Fibroblast of skin of right quadriceps (primary cell): ENCODE data around the gene STK33.

Experiments used
- DNase-seq: peaks from one replicate; pipeline ENCODE4 v3.0.0-alpha.2; 2013

Gene STK33

DNA sequence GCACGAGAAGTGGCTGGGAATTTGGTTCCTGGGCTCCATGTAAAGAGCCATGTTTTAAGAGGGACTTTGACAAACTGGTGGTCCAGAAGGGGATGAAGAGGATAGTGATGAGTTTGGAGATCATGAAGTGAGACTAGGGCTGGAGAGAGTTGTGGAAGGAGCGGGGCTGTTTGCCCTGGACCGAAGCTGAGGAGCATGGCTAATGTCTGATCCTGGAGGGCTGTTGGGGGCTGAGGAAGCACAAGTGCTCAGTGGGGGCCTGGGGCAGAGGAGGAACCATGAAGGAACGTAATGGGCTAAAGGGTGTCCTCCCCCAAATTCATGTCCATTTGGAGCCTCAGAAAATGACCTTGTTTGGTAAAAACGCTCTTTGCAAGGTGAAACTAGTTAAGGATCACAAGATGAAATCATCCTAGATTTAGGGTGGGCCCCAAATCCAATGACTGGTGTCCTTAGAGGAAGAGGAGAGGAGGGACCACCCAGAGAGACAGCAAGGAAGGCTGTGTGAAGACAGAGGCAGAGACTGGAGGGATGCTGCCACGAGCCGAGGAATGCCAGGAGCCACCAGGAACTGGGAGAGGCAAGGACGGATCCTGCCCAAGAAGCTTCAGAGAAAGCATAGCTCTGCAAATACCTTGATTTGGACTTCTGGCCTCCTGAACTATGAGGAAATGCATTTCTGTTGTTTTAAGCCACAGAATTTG lies 223.1 kb downstream of the STK33 start:
- DNase-seq = no peak

- no peak for DNase-seq
Observed at GRCh38 chr11:8369592-8370205, 224.3 kb downstream of the STK33 start.

GRCh38 chr11:8368772-8369171 lies 225.3 kb downstream of the STK33 start:
- no peak for DNase-seq

DNA sequence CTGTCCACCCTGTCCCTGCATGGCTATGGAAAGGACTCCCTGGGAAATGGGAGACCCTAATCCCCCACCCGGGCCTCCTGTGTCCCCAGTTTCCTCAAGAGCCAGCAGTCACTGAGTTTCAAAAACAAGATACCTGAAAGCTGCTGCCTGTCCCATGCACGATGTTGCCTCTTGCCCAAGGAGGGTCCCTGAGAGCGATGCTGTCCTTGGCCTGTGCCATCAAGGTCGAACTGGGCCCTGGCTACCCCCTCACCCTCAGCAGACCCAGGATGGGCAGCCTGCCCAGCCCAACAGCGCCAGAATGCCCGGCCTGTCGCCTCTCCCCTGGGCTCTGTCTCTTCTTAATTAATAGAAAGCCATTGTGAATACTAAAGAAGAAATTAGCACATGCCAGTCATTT lies 225.8 kb downstream of the STK33 start:
- DNase-seq = no peak

GRCh38 chr11:8366316-8366715 lies 227.7 kb downstream of the STK33 start:
- DNase-seq = no peak

- no peak for DNase-seq
Observed at GRCh38 chr11:8365216-8365941, 228.6 kb downstream of the STK33 start.

DNA sequence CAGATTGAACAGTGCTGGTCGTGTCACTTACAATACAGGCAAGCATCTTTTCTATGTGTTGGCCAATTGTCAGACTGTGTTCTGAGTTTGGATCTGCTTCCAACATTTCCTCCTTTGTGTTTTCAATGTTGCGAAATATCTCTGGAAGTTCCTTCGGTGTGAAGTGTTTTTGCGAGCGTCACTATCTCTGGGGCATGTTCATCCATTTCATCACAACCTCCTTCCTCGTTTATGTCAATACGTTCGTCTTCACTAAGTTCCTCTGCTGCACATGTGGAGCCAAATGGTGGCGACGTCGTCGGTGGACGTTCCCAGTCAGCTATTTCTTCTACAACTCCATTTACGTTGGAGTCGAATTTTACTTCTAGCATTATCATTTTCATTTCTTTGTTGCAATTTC lies 230.1 kb downstream of the STK33 start:
- DNase-seq = no peak

DNA sequence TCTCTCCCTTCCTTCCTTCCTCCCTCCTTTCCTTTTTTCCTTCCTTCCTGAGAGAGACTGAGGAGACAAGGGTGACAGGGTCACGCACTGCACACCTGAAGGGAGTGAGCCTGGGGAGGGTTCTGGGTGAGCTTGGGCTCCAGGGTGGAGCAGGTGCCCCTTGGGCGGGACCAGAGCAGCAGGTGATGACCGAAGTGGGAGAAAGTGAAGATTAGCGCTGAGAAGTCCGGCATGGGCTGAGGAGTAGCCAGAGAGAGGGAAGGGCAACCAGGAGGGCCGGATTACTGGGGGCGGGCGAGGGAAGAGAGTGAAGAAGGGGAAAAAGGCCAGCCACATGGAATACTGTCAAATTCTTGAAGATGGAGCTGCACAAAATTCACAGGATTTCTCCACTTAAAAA lies 231.1 kb downstream of the STK33 start:
- no peak for DNase-seq

DNA sequence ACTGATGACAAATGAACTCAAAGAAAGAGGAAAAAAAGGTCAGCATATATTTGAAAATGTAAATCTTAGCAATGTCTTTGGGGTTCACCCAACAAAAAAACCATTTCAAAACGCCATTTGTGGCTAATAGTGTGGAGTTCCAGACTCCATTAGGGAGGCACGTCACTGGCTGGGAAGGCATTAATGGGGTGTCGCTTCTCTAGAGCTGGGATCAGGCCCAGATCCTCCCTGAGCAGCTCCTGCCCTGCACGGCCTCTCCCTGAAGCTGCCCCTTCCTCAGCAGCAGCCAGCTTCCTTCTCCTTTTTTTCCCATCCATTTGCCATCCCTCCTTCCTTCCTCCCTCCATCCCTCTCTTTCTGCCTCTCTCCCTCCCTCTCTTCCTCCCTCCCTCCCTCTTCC lies 231.5 kb downstream of the STK33 start:
- DNase-seq = no peak

DNA sequence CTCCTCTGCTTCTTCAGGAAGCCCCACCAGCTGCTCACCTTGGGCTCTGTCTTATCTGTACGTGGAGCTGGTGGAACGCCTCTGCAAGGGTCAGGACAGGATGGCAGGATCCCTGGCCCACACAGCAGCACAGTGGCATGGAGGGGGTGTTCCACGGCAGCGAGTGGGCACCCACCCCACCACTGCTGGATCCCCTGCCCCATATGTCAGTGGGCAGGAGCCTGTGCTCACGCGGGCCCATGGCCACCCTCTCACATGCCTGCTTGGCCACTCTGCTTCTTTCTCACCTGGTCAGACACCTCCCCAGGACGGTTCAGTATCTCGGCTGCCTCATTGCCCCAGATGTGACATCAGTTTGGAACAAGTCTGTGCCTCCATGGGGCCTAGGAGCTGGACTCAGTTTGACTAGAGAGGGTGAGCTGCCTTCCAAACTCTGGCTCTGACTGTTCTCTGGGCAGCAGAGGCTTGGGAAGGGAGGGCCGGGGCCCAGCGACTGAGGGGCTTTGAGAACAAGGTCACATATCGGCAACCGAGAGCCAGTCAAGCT lies 232.3 kb downstream of the STK33 start:
- DNase-seq = no peak

DNA sequence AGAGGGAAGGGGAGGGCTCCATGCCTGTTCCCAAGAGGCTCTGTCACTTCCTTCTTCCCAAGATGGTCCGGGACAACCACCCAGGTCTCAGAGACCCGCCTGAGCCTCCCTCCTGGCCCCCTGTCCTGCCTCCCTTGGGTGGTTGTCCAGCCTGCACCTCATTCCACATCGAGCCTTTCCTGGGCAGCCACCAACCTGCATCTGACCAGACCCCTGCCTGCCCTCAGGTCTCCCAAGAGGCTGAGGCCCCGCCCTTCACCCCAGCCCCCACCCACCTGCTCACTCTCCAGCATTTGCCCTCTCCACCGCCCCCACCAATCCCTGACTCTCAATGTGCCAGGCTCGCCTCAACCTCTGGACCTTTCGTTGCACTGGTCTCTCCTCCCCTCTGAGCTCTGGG lies 232.8 kb downstream of the STK33 start:
- no peak for DNase-seq

DNA sequence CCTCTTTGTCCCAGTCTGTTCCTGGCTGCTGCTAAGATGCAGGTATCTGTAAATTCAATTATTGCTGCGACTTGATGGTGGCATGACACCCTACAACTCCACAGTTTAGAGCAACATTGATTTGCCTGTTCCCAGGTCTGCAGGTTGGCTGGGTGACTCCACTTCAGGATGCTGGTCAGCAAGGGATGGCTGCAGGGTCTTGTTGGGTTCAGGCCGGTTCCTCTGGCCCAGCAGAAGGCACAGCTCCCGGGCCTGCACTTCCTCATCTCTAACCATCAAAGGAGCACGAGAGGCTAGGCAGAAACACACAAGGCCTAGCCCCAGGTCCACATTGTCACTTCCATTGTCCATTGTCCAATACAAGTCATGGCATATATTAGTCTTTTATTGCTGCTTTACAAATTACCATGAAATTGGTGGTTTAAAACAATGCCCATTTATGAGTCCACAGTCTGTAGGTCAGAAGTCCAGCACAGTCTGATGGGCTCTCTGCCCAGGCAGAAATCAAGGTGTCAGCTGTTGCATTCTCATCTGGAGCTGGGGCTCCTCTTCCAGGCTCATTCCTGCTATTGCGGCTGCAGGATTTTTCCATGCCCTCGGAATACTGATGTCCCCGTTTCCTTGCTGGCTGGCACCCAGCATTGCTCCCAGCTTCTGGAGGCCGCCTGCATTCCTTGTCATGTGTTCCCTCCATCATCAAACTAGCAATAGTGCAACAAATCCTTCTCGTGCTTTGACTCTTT lies 233.8 kb downstream of the STK33 start:
- DNase-seq = no peak

- DNase-seq = no peak
Observed at GRCh38 chr11:8359521-8359920, 234.5 kb downstream of the STK33 start.

DNA sequence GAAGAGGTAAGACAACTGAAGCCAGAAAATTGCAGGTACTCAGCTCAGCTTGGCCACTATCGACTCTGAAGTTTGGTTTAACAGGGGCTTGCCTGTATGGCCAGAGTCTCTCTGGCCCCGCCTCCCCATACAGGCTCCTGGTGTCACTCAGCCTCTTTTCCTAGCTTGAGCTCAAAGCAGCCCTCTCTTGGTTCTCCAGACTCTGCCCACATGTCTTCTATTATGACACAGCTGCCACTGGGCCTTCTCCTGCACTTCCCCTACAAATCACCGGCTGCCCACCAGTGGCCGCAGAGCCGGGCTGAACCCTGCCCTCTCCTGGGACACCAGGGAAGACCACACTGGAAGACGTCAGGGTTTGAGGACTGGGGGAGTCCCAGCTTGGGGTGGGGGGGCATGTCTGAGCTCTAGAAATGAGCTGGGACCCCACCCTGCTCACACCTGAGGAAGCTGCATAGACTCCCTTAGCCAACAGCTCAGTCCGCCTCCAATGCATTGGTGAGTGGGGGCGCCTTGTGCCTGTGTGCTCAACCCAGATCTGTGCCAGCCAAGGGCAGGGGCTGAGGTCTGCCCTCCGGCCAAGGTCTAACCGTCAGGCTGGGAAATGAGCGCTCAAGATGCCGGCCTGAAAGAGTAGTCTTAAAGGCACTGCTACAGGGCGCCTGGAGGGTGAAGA lies 236.0 kb downstream of the STK33 start:
- DNase-seq = no peak

GRCh38 chr11:8357505-8357888 lies 236.5 kb downstream of the STK33 start:
- no peak for DNase-seq

- DNase-seq = no peak
Observed at GRCh38 chr11:8356721-8357504, 237.1 kb downstream of the STK33 start.

DNA sequence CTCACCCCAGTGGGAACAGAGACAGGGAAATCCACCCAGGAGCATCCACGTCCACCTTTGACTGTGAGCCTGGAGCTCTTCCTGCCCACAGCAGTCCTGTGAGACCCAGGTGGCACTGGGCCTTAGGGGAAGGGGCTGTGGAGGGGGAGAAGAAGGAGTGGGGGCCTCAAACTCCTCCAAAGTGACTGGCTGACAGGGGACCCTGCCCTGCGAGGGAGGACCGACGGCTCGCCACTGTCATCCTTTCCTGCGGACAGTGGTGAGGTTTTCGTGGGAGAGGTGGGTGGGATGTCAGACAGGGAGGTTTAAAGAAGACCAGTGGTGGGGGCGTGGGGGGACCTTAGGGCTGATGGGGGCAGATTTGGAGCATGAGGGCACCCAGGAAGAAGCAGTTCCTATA lies 237.8 kb downstream of the STK33 start:
- DNase-seq = no peak

- no peak for DNase-seq
Observed at GRCh38 chr11:8355416-8355742, 238.6 kb downstream of the STK33 start.

- no peak for DNase-seq
Observed at GRCh38 chr11:8354622-8355415, 239.2 kb downstream of the STK33 start.

DNA sequence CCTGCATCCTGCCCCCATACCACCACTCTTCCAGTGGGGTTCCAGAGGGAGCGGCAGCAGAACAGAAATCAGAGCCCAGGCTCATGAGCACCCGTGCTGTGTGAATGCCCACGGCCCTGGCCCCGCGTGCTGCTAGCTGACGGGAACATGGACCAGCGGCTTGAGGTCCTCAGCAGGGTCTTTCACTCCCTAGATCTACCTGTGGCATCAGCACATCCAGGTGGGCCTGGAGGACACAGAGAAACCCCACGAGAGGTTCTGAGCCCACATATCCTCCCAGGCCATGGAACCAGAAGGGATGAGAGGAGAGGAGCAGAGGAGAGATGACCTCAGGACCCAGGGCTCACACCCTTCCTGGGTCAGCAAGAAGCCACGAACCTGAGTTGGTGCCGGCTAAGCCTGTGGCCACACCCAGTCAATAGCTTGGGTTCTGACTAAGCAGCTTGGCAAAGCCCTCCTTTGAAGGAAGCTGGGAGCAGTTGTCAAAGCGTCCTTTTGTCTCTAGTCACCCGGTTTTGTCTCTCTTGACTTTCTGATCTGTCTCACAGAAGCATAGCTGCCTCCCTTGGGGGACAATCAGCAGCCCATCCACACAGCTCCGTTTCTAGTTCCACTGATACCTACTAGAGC lies 241.0 kb downstream of the STK33 start:
- no peak for DNase-seq
